OCI-LY7 (cell line): ENCODE data around the gene MTRF1L. TPM values are rescaled to one million over a fixed set of nuclear protein-coding genes. Genes with fewer than 3 reads are reported as not detected.

ENCODE experiments used
- BruUV-seq: library from RNA; stranded (reverse); fragments of 400-500 nt; replicated peaks from 2 replicates; lab custom pipeline; 2021; lab: Mats Ljungman, UMichigan
- CTCF ChIA-PET: fragments of 300-600 bp; sonication (Branson Sonifier 250); formaldehyde crosslinking; loops from one replicate; lab custom pipeline; 2022; ENCODE audit warnings: antibody characterized with exemption; ENCODE audit not compliant: unreplicated experiment; lab: Charles Lee
- POLR2A ChIA-PET: fragments of 300-600 bp; sonication (Branson Sonifier 250); formaldehyde crosslinking; loops from one replicate; lab custom pipeline; 2022; ENCODE audit warnings: antibody characterized with exemption; lab: Charles Lee
- DNase-seq: peaks from one replicate; pipeline ENCODE4 v3.0.0-alpha.2; 2015; ENCODE audit warnings: low spot score
- H2AFZ ChIP-seq: fragments of 200-600 bp; sonication (generic), shearing (Covaris generic); 2 replicates; pipeline ENCODE4 v1.6.1; 2014; ENCODE audit warnings: mild to moderate bottlenecking, antibody characterized with exemption, low read length, moderate library complexity
- H3K27ac ChIP-seq: fragments of 200-600 bp; sonication (generic); 2 replicates; pipeline ENCODE4 v1.5.1; 2014; ENCODE audit warnings: mixed run types, low read depth, mild to moderate bottlenecking, moderate library complexity, low read length, inconsistent platforms; ENCODE audit not compliant: poor library complexity, severe bottlenecking
- H3K36me3 ChIP-seq: fragments of 200-600 bp; sonication (generic); 2 replicates; pipeline ENCODE4 v1.6.1; 2014; ENCODE audit warnings: mild to moderate bottlenecking, antibody characterized with exemption, low read length, moderate library complexity, mixed read lengths; ENCODE audit not compliant: insufficient read depth
- H3K4me1 ChIP-seq: fragments of 200-600 bp; sonication (generic); 2 replicates; pipeline ENCODE4 v1.5.1; 2014; ENCODE audit warnings: mild to moderate bottlenecking, low read length; ENCODE audit not compliant: insufficient read depth, poor library complexity, severe bottlenecking
- H3K4me2 ChIP-seq: fragments of 200-600 bp; sonication (generic); 2 replicates; pipeline ENCODE4 v1.6.1; 2014; ENCODE audit warnings: mild to moderate bottlenecking, low read length
- H3K4me3 ChIP-seq: fragments of 200-600 bp; sonication (generic); 2 replicates; pipeline ENCODE4 v1.5.1; 2014; ENCODE audit warnings: mild to moderate bottlenecking, low read depth, low read length; ENCODE audit not compliant: poor library complexity, severe bottlenecking
- H3K79me2 ChIP-seq: fragments of 200-600 bp; sonication (generic); 2 replicates; pipeline ENCODE4 v1.6.1; 2016; ENCODE audit warnings: low read depth, mild to moderate bottlenecking, low read length, moderate library complexity, mixed read lengths; ENCODE audit not compliant: insufficient read depth
- H3K9me2 ChIP-seq: fragments of 200-600 bp; sonication (generic); 2 replicates; pipeline ENCODE4 v1.6.1; 2016; ENCODE audit warnings: mild to moderate bottlenecking, low read length, mixed read lengths; ENCODE audit not compliant: insufficient read depth
- H3K9me3 ChIP-seq: fragments of 200-600 bp; sonication (generic); 2 replicates; pipeline ENCODE4 v1.6.1; 2014; ENCODE audit warnings: mild to moderate bottlenecking, mixed run types, low read length, mixed read lengths
- H4K20me1 ChIP-seq: fragments of 200-600 bp; sonication (generic); 2 replicates; pipeline ENCODE4 v1.6.1; 2014; ENCODE audit warnings: mild to moderate bottlenecking, antibody characterized with exemption, low read length, moderate library complexity, mixed read lengths; ENCODE audit not compliant: insufficient read depth
- EZH2phosphoT487 ChIP-seq: fragments of 200-600 bp; sonication (generic); IDR thresholded peaks from 2 replicates; pipeline ENCODE4 v1.6.1; 2018; ENCODE audit warnings: low read depth, borderline replicate concordance, mild to moderate bottlenecking, mixed run types, antibody characterized with exemption, low read length, moderate library complexity, mixed read lengths
- intact Hi-C: fragments of 100-400 bp; cut with micrococcal nuclease; formaldehyde crosslinking; loops from one replicate; pipeline ENCODE4 v1.10.0; 2022; ENCODE audit not compliant: unreplicated experiment
- total RNA-seq, 2 experiments: library from RNA; depleted of rRNA in 1 of 2; stranded (reverse); fragments of >200 nt in 1 of 2; shearing (Covaris generic) in 1 of 2; gene quantifications; 2 replicates each; pipeline ENCODE4 v1.2.3, GENCODE V29; 2014 to 2022
- TF ChIP-seq, protein P1 (sequence below): fragments of 200-600 bp; sonication (generic); conservative IDR thresholded peaks from 2 replicates; pipeline ENCODE4 v1.5.1; 2014; ENCODE audit warnings: mild to moderate bottlenecking, antibody characterized with exemption, low read length, moderate library complexity, mixed read lengths

Gene MTRF1L
- total RNA-seq, 2 experiments from 2014 or later, result 11.0 to 19.2 TPM

DNA sequence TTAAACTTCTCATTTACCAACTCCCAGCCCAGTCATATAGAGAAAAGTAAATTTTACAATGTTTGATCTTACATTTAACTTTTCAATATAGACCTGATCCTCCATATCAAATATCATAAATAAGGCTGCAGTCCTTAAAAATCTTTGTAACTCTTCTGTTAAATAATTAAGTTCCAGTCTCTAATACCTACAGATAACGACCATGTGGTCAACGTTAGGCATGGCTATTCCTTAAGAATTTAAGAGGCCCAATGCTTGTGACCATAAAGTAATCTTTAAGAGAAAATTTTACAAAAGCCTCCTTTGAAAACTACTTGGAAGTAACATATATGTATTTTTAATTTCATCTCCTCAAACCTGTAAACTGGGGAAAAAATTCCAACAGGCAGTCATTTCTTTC lies 21.3 kb downstream of the MTRF1L start:
- H3K4me1 ChIP-seq, result peaks cover 59% of the 10 kb centered on the region
- CTCF ChIA-PET, result no interaction called here
- no peak overlapping the region for H2AFZ ChIP-seq
- peaks cover 49% of the 10 kb centered on the region for H4K20me1 ChIP-seq
- H3K36me3 ChIP-seq, result peaks cover 72% of the 10 kb centered on the region
- DNase-seq, result peak; percentile 16
- H3K4me2 ChIP-seq, result peak overlapping the region; percentile 85
- intact Hi-C loops, result loop anchor here (5.0 kb wide), 3 partner anchors 799 to 1589 kb away; partner anchors contain the start of genes RMND1 and ZBTB2
- TF ChIP-seq, protein P1, sequence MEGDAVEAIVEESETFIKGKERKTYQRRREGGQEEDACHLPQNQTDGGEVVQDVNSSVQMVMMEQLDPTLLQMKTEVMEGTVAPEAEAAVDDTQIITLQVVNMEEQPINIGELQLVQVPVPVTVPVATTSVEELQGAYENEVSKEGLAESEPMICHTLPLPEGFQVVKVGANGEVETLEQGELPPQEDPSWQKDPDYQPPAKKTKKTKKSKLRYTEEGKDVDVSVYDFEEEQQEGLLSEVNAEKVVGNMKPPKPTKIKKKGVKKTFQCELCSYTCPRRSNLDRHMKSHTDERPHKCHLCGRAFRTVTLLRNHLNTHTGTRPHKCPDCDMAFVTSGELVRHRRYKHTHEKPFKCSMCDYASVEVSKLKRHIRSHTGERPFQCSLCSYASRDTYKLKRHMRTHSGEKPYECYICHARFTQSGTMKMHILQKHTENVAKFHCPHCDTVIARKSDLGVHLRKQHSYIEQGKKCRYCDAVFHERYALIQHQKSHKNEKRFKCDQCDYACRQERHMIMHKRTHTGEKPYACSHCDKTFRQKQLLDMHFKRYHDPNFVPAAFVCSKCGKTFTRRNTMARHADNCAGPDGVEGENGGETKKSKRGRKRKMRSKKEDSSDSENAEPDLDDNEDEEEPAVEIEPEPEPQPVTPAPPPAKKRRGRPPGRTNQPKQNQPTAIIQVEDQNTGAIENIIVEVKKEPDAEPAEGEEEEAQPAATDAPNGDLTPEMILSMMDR, result no peak
- TF ChIP-seq EZH2phosphoT487, result no peak
- POLR2A ChIA-PET, result interaction anchor here (1.3 kb wide), 1 partner anchor 8 kb away, joined by 3 read pairs; no protein-coding TSS in a partner anchor
- no peaks in the 10 kb centered on the region for H3K9me2 ChIP-seq
- H3K9me3 ChIP-seq, result no peaks in the 10 kb centered on the region
- H3K79me2 ChIP-seq, result peaks cover 92% of the 10 kb centered on the region
- BruUV-seq, result TSS peak; percentile 71
- peak overlapping the region; percentile 98 for H3K4me3 ChIP-seq
- peak overlapping the region; percentile 86 for H3K27ac ChIP-seq

DNA sequence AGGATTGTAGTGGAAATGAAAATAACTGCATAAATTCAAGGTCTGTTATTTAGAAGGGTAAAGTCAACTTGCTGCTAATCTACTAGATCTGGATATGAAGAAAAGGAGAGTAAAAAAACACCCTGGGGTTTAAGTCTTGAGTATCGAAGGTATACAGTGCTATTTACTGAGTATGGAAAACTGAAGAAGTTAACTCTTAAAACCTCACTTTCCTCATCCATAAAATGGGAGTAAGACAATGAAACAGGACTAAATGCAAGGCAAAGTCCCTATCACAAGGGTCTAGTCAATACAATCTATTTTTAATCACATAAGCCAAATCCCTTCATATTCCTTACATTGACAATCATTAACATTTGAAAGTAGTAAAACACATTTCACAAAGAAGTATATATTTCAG lies 21.9 kb downstream of the MTRF1L start:
- Histone ChIP-seq H3K27ac (peak overlapping the region; percentile 86), H2AFZ (no peak overlapping the region), H4K20me1 (peaks cover 54% of the 10 kb centered on the region), H3K4me3 (peak overlapping the region; percentile 98), H3K4me1 (peaks cover 59% of the 10 kb centered on the region), H3K9me2 (no peaks in the 10 kb centered on the region), H3K79me2 (peaks cover 92% of the 10 kb centered on the region), H3K36me3 (peaks cover 72% of the 10 kb centered on the region), H3K9me3 (no peaks in the 10 kb centered on the region), H3K4me2 (peak overlapping the region; percentile 85)
- ChIA-PET CTCF (no interaction called here), POLR2A (no interaction called here)
- no peak for DNase-seq
- no peak for TF ChIP-seq EZH2phosphoT487
- TF ChIP-seq, protein P1, result no peak
- intact Hi-C loops, result loop anchor here (5.0 kb wide), 3 partner anchors 798 to 1588 kb away; partner anchors contain the start of genes RMND1 and ZBTB2
- BruUV-seq, result no TSS peak

DNA sequence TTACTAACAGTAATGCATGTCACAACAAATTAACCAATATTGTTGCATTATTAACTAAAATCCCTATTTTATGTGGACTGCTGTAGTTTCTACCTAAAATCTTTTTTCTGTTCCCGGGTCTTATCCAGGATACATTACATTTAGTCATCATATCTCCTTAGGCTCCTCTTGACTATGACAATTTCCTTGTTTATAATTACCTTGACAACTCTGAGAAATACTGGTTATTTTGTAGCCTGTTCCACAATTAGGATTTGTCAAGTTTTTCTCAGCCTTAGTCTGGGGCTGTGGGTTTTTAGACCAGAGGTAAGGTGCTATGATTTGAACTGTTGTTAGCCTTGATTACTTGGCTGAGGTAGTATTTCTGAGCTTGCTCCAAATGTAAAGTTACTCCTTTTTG lies 23.4 kb downstream of the MTRF1L start:
- Histone ChIP-seq H3K4me1 (peaks cover 65% of the 10 kb centered on the region), H3K9me2 (no peaks in the 10 kb centered on the region), H2AFZ (no peak overlapping the region), H3K4me2 (peak overlapping the region; percentile 85), H3K4me3 (peak overlapping the region; percentile 98), H3K27ac (no peak overlapping the region), H4K20me1 (peaks cover 68% of the 10 kb centered on the region), H3K9me3 (no peaks in the 10 kb centered on the region), H3K79me2 (peaks cover 92% of the 10 kb centered on the region), H3K36me3 (peaks cover 84% of the 10 kb centered on the region)
- BruUV-seq, result no TSS peak
- ChIA-PET CTCF (interaction anchor here (0.6 kb wide), 1 partner anchor 21 kb away, joined by 3 read pairs; no protein-coding TSS in a partner anchor), POLR2A (interaction anchor here (0.9 to 2.5 kb wide), 4 partner anchors 10 to 295 kb away, joined by 3 to 7 read pairs (median 4); no protein-coding TSS in a partner anchor)
- DNase-seq, result no peak
- intact Hi-C loops, result no loop called here
- no peak for TF ChIP-seq EZH2phosphoT487
- TF ChIP-seq, protein P1, result no peak
